Measurements from ENCODE around the gene ITIH3. TPM values are rescaled to one million over a fixed set of nuclear protein-coding genes. Genes with fewer than 3 reads are reported as not detected.

ITIH3 gene
- polyA plus RNA-seq, 1 of the 3 experiments (the other 2 are of a cell fraction), result 4.3 TPM

- ChIA-PET POLR2A (no interaction called here), CTCF (interaction anchor here (1.4 to 2.5 kb wide), 3 partner anchors 11 to 278 kb away, joined by 3 to 10 read pairs (median 5); no protein-coding TSS in a partner anchor)
- WGBS (ENCODE audit: low lambda C conversion rate), result 84% methylated on average over 6 of the region's 8 CpGs
- Histone ChIP-seq H3K9ac (no peak overlapping the region), H3F3A (replicated peaks; ENCODE audit: insufficient read depth) (no peaks in the 10 kb centered on the region), H3K79me2 (ENCODE audit: insufficient read depth) (no peaks in the 10 kb centered on the region), H3K4me3 (ENCODE audit: low read depth in 2 of 2, low read length in 1 of 2) (no peak overlapping the region), H3K9me2 (no peaks in the 10 kb centered on the region), H3K27ac (ENCODE audit: low read depth in 2 of 2, low read length in 1 of 2) (no peak overlapping the region), H3K27me3 (ENCODE audit: insufficient read depth) (no peaks in the 10 kb centered on the region), H2AFZ (ENCODE audit: low read depth) (no peak overlapping the region), H3K4me2 (no peak overlapping the region), H3K4me1 (ENCODE audit: control insufficient read depth in 1 of 2, insufficient read depth in 2 of 2, low read depth in 1 of 2, low read length in 1 of 2) (peaks cover 4 to 12% of the 10 kb centered on the region in 2 experiments; a peak in 1 of 4 replicates), H3K36me3 (replicated peaks in 1 of 2; ENCODE audit: control insufficient read depth in 1 of 2, insufficient read depth in 2 of 2, low read length in 1 of 2) (peaks cover 0 to 2% of the 10 kb centered on the region in 2 experiments), H4K20me1 (ENCODE audit: insufficient read depth) (0 out of 2 replicates have a peak, but pooled peaks cover 6% of the 10 kb centered on the region), H3K9me3 (no peaks in the 10 kb centered on the region)
- no peak for TF ChIP-seq POLR2AphosphoS5 (IDR thresholded peaks at IDR 0.05; ENCODE audit: low read depth, low read length)
- no peak for TF ChIP-seq EP300 (IDR thresholded peaks at IDR 0.05; ENCODE audit: borderline replicate concordance in 1 of 2, low read depth in 1 of 2, low read length in 1 of 2)
- TF ChIP-seq RAD21 (IDR thresholded peaks at IDR 0.05; ENCODE audit: low read length), result no peak
- no peak for TF ChIP-seq GATA2 (CRISPR knock-in tag; IDR thresholded peaks at IDR 0.05)
- no peak for TF ChIP-seq TCF12 (IDR thresholded peaks at IDR 0.05)
- TF ChIP-seq RFX5 (IDR thresholded peaks at IDR 0.05; ENCODE audit: low read length), result no peak
- TF ChIP-seq TAF1 (IDR thresholded peaks at IDR 0.05; ENCODE audit: borderline replicate concordance, low read depth, low read length), result no peak
- TF ChIP-seq SMC3 (IDR thresholded peaks at IDR 0.05; ENCODE audit: low read depth, low read length), result no peak
- no peak for TF ChIP-seq YY1 (IDR thresholded peaks at IDR 0.05; ENCODE audit: low read depth)
- no peak for TF ChIP-seq EZH2phosphoT487 (IDR thresholded peaks at IDR 0.05; ENCODE audit: borderline replicate concordance, low read depth)
- TF ChIP-seq FOXM1 (IDR thresholded peaks at IDR 0.05; ENCODE audit: low read depth), result no peak
- no peak for TF ChIP-seq FOSL2 (IDR thresholded peaks at IDR 0.05; ENCODE audit: borderline replicate concordance, low read depth)
- TF ChIP-seq CHD2 (IDR thresholded peaks at IDR 0.05; ENCODE audit: low read length, partially characterized antibody), result no peak
- no peak for TF ChIP-seq REST (IDR thresholded peaks at IDR 0.05; ENCODE audit: low read depth, low read length)
- DNase-seq, result no peak
Measured at GRCh38 chr3:52835766-52836470, 41.3 kb downstream of the ITIH3 start.
